ENCODE measurements around the gene TCN2.
"Not testable (repeated sequence)": the region's sequence is repeated elsewhere in the genome, so short reads cannot be mapped to it uniquely, and the experiment has no call there.

- TF ChIP-seq CTCF (conservative IDR thresholded peaks at IDR 0.05; ENCODE audit: low read depth, low read length); EZH2 (IDR thresholded peaks at IDR 0.05; ENCODE audit: borderline replicate concordance, low read depth, low read length, poor library complexity, severe bottlenecking): not testable (repeated sequence)
Observed at GRCh38 chr22:30567277-30567676, 39.7 kb upstream of the TCN2 start.

Measured in A673 (cell line).